Caco-2 (cell line): ENCODE measurements around the gene TRIM75. TPM values are rescaled to one million over a fixed set of nuclear protein-coding genes. Genes with fewer than 3 reads are reported as not detected.

Source experiments
- BruUV-seq: library from RNA; stranded (reverse); fragments of 400-500 nt; replicated peaks from 2 replicates; lab custom pipeline; 2021; lab: Mats Ljungman, UMichigan
- CTCF ChIA-PET: fragments of 300-600 bp; sonication (Branson Sonifier 250); formaldehyde crosslinking; loops from one replicate; lab custom pipeline; 2022; ENCODE audit warnings: antibody characterized with exemption; lab: Charles Lee
- POLR2A ChIA-PET: fragments of 300-600 bp; sonication (Branson Sonifier 250); formaldehyde crosslinking; loops from one replicate; lab custom pipeline; 2022; ENCODE audit warnings: antibody characterized with exemption; lab: Charles Lee
- DNase-seq, 2 experiments: peaks; one replicate each; pipeline versions ENCODE4 v3.0.0 to v3.0.0-alpha.2; 2020 to 2022
- H3K27me3 ChIP-seq: replicated peaks from 2 replicates; pipeline ENCODE4 v1.6.0; 2011; ENCODE audit warnings: low read length; ENCODE audit not compliant: control insufficient read depth, insufficient read depth
- H3K36me3 ChIP-seq: 2 replicates; pipeline ENCODE4 v1.5.1; 2011; ENCODE audit warnings: low read length; ENCODE audit not compliant: control insufficient read depth, insufficient read depth
- H3K4me1 ChIP-seq: fragments of 250-450 bp; sonication (Bioruptor Pico); 2 replicates; pipeline ENCODE4 v1.5.1; 2020; ENCODE audit warnings: mild to moderate bottlenecking
- H3K4me3 ChIP-seq: 2 replicates; pipeline ENCODE4 v1.5.1; 2011; ENCODE audit warnings: low read depth, mild to moderate bottlenecking, control low read depth, low read length
- H3K9me3 ChIP-seq: fragments of 250-450 bp; sonication (Bioruptor Pico); 2 replicates; pipeline ENCODE4 v1.5.1; 2020; ENCODE audit warnings: mild to moderate bottlenecking, moderate library complexity
- H3K27ac Mint-ChIP-seq: one replicate; pipeline ENCODE4 v1.8.0; 2022; ENCODE audit warnings: mixed read lengths; ENCODE audit not compliant: unreplicated experiment
- H3K27me3 Mint-ChIP-seq: one replicate; pipeline ENCODE4 v1.8.0; 2022; ENCODE audit warnings: mixed read lengths; ENCODE audit not compliant: insufficient read depth, unreplicated experiment
- H3K36me3 Mint-ChIP-seq: one replicate; pipeline ENCODE4 v1.8.0; 2022; ENCODE audit warnings: mild to moderate bottlenecking, mixed read lengths; ENCODE audit not compliant: insufficient read depth, unreplicated experiment
- H3K4me1 Mint-ChIP-seq: one replicate; pipeline ENCODE4 v1.8.0; 2022; ENCODE audit warnings: low read depth, mixed read lengths; ENCODE audit not compliant: unreplicated experiment
- H3K4me3 Mint-ChIP-seq: one replicate; pipeline ENCODE4 v1.8.0; 2022; ENCODE audit warnings: mild to moderate bottlenecking, moderate library complexity, mixed read lengths; ENCODE audit not compliant: unreplicated experiment
- H3K9me3 Mint-ChIP-seq: one replicate; pipeline ENCODE4 v1.8.0; 2022; ENCODE audit warnings: mixed read lengths; ENCODE audit not compliant: unreplicated experiment
- intact Hi-C: fragments of 100-400 bp; cut with micrococcal nuclease; formaldehyde crosslinking; loops from one replicate; pipeline ENCODE4 v1.10.0; 2022; ENCODE audit not compliant: unreplicated experiment
- total RNA-seq: library from RNA; stranded (reverse); gene quantifications from 2 replicates; pipeline ENCODE4 v1.2.3, GENCODE V29; 2022
- TF ChIP-seq, protein P1 (sequence below), 2 experiments: fragments of 200-600 bp in 1 of 2; IDR thresholded peaks; 1 replicate in 1 of 2; 2 replicates in 1 of 2; pipeline versions ENCODE4 v1.5.1 to v1.8.0; 2011 to 2022; ENCODE audit warnings: antibody characterized with exemption in 1 of 2, control low read depth in 1 of 2, inconsistent platforms in 1 of 2, low read depth in 1 of 2, low read length in 1 of 2, mild to moderate bottlenecking in 1 of 2, moderate library complexity in 1 of 2; ENCODE audit not compliant: insufficient read depth in 1 of 2, severe bottlenecking in 1 of 2, unreplicated experiment in 1 of 2

The TRIM75 gene
- total RNA-seq, 1 experiment from 2014 or later: not detected

DNA sequence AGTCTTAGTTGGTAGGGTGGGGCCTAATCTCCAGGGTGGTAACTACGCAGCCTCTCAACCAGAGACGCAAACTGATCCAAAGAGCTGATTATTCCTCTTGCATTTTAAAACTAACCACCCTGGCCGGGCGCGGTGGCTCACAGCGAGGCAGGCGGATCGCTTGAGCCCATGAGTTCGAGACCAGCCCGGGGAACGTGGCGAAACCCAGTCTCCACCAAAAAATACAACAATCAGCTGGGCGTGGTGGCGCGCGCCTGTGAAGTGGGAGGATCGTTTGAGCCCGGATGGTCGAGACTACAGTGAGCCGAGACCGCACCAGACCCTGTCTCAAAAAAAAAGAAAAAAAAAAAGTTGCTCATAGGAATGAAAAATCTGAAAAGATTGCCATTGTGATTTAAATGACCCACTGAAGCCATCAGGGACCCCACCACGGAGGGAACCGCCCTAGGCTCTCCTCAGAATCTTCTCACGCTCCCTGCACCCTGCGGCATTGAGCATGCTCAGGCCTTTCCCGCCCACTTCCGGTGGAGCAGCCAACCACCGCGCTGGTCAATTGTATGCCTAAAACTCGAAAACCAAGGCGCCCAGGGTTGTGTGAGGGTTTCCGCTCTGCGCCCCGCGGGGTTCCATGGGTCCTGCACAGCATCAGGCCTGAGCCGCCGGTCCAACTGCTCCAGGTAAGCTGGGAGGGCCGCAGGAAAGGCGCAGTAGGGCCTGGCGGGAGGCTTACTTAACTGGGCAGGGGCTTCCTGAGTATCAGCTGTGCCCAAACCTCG is 22.0 kb upstream of the TRIM75 start, which contains the start of gene TRIM60:
TSS of gene TRIM60 (plus strand) at position 564 of the 776 bp plus-strand sequence. CDS start 8,074 bp downstream, outside the sequence.
- no peaks in the 10 kb centered on the region for H3K4me1 Mint-ChIP-seq
- no peak within 1 kb of the TSS for H3K4me3 Mint-ChIP-seq
- no peak for DNase-seq
- no peaks in the 10 kb centered on the region for H3K27me3 Mint-ChIP-seq
- Histone ChIP-seq H3K9me3 (no peaks in the 10 kb centered on the region), H3K27me3 (no peaks in the 10 kb centered on the region), H3K36me3 (no peaks in the 10 kb centered on the region), H3K4me1 (no peaks in the 10 kb centered on the region), H3K4me3 (no peak within 1 kb of the TSS)
- H3K27ac Mint-ChIP-seq: no peak within 1 kb of the TSS
- TF ChIP-seq, protein P1, sequence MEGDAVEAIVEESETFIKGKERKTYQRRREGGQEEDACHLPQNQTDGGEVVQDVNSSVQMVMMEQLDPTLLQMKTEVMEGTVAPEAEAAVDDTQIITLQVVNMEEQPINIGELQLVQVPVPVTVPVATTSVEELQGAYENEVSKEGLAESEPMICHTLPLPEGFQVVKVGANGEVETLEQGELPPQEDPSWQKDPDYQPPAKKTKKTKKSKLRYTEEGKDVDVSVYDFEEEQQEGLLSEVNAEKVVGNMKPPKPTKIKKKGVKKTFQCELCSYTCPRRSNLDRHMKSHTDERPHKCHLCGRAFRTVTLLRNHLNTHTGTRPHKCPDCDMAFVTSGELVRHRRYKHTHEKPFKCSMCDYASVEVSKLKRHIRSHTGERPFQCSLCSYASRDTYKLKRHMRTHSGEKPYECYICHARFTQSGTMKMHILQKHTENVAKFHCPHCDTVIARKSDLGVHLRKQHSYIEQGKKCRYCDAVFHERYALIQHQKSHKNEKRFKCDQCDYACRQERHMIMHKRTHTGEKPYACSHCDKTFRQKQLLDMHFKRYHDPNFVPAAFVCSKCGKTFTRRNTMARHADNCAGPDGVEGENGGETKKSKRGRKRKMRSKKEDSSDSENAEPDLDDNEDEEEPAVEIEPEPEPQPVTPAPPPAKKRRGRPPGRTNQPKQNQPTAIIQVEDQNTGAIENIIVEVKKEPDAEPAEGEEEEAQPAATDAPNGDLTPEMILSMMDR (IDR thresholded peaks at IDR 0.05; ENCODE audit: insufficient read depth in 1 of 2, low read depth in 1 of 2, low read length in 1 of 2, severe bottlenecking in 1 of 2, unreplicated experiment in 1 of 2): no peak
- BruUV-seq: no TSS peak
- ChIA-PET POLR2A (no interaction called here), CTCF (interaction anchor here (0.5 kb wide), 1 partner anchor 315 kb away, joined by 3 read pairs; no protein-coding TSS in a partner anchor)
- intact Hi-C loops: no loop called here
- H3K36me3 Mint-ChIP-seq: no peaks in the 10 kb centered on the region
- no peaks in the 10 kb centered on the region for H3K9me3 Mint-ChIP-seq

DNA sequence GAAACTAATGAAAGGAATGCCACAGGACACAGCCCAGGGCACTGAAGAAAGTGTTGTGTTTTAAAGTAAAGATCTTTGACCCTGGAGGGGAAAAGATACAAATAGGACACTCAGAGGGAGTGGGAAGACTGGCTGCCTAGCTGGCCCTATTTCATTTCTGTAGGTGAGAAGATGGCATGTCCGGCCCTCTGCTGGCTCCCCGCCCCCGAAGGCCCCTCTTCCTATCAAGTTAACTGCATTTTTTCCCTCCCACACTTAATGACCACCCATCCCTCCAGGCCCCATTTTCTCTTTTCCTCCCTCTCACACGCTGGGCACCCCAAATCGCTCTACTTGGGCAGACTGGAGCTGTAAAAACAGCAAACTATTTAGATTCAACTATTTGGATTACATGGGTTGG is 5.5 kb upstream of the TRIM75 start:
- Mint-ChIP-seq H3K4me1 (no peaks in the 10 kb centered on the region), H3K27ac (no peak overlapping the region), H3K9me3 (no peaks in the 10 kb centered on the region), H3K4me3 (no peak overlapping the region), H3K36me3 (no peaks in the 10 kb centered on the region), H3K27me3 (no peaks in the 10 kb centered on the region)
- POLR2A ChIA-PET: no interaction called here
- no peak for DNase-seq
- BruUV-seq: no TSS peak
- intact Hi-C loops: no loop called here
- H3K27me3 ChIP-seq: no peaks in the 10 kb centered on the region
- TF ChIP-seq, protein P1 (IDR thresholded peaks at IDR 0.05; ENCODE audit: insufficient read depth in 1 of 2, low read depth in 1 of 2, low read length in 1 of 2, severe bottlenecking in 1 of 2, unreplicated experiment in 1 of 2): no peak
- H3K4me1 ChIP-seq: 0 out of 2 replicates have a peak, but pooled peaks cover 4% of the 10 kb centered on the region
- CTCF ChIA-PET: no interaction called here
- no peaks in the 10 kb centered on the region for H3K9me3 ChIP-seq
- no peaks in the 10 kb centered on the region for H3K36me3 ChIP-seq
- H3K4me3 ChIP-seq: no peak overlapping the region

DNA sequence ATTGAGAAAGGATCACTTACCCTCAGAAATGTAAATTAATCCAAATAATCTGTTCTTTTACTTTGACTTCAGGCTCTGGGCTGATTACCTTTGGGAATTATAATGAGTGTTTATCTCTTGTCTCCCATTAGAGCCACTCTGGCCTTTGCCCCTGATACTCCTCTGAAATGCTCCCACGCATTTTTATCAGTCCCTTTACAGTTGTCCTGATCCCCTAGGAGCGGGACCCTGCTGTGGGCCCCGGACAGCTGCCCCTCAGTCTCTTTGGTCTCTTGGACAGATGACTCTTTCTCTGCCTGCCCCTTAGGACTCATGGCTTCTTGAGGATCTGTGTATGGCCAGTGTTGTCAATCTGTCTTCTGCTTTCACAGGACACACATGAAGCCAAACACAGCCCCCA is 1.0 kb upstream of the TRIM75 start:
- no peaks in the 10 kb centered on the region for H3K9me3 ChIP-seq
- intact Hi-C loops: no loop called here
- TF ChIP-seq, protein P1 (IDR thresholded peaks at IDR 0.05; ENCODE audit: insufficient read depth in 1 of 2, low read depth in 1 of 2, low read length in 1 of 2, severe bottlenecking in 1 of 2, unreplicated experiment in 1 of 2): no peak
- Mint-ChIP-seq H3K9me3 (no peaks in the 10 kb centered on the region), H3K27me3 (no peaks in the 10 kb centered on the region), H3K4me1 (no peaks in the 10 kb centered on the region), H3K27ac (no peak overlapping the region), H3K4me3 (no peak overlapping the region), H3K36me3 (no peaks in the 10 kb centered on the region)
- H3K27me3 ChIP-seq: no peaks in the 10 kb centered on the region
- no peak overlapping the region for H3K4me3 ChIP-seq
- ChIA-PET POLR2A (no interaction called here), CTCF (no interaction called here)
- no peaks in the 10 kb centered on the region for H3K36me3 ChIP-seq
- no peak for DNase-seq
- no TSS peak for BruUV-seq
- H3K4me1 ChIP-seq: 0 out of 2 replicates have a peak, but pooled peaks cover 4% of the 10 kb centered on the region
